NB4 (cell line): Measurements from ENCODE around the gene ABCG2.

ENCODE experiments used
- DNase-seq: peaks from one replicate; pipeline ENCODE4 v3.0.0; 2010; ENCODE audit warnings: low read depth
- H3K4me3 ChIP-seq: one replicate; pipeline ENCODE4 v1.5.1; 2011; ENCODE audit warnings: mild to moderate bottlenecking, low read depth, low read length, moderate library complexity
- MYC ChIP-seq: IDR thresholded peaks from 2 replicates; pipeline ENCODE4 v1.6.1; 2011; ENCODE audit warnings: low read depth, low read length
- POLR2A ChIP-seq: IDR thresholded peaks from 2 replicates; pipeline ENCODE4 v1.6.1; 2011; ENCODE audit warnings: mild to moderate bottlenecking; ENCODE audit not compliant: insufficient read length; ENCODE audit errors: extremely low read depth
- TF ChIP-seq, protein P1 (sequence below): IDR thresholded peaks from one replicate; pipeline ENCODE4 v1.5.1; 2012; ENCODE audit warnings: low read depth, low read length
- TF ChIP-seq, protein P2 (sequence below): IDR thresholded peaks from 2 replicates; pipeline ENCODE4 v1.6.1; 2011; ENCODE audit warnings: low read depth, low read length

The ABCG2 gene

DNA sequence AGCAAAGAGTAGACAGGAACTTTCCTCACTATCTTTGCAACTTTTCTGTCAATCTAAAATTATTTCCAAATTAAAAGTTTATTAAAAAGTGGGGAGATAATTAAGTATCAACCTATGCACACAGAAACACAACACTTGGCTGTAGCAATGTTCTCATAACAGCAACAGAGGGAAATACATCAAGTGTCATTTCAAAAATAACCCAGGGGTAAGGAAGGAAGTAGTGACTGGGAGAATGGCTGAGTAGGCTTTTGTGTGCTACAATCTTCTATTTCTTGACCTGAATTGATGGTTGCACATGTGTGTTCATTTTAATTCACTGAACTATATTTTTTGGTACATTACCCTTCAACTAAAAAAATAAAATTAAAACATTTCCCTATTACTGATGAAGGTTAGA, 67.5 kb downstream of the ABCG2 start:
- no peak for DNase-seq
- H3K4me3 ChIP-seq = no peak overlapping the region
- TF ChIP-seq, protein P1, sequence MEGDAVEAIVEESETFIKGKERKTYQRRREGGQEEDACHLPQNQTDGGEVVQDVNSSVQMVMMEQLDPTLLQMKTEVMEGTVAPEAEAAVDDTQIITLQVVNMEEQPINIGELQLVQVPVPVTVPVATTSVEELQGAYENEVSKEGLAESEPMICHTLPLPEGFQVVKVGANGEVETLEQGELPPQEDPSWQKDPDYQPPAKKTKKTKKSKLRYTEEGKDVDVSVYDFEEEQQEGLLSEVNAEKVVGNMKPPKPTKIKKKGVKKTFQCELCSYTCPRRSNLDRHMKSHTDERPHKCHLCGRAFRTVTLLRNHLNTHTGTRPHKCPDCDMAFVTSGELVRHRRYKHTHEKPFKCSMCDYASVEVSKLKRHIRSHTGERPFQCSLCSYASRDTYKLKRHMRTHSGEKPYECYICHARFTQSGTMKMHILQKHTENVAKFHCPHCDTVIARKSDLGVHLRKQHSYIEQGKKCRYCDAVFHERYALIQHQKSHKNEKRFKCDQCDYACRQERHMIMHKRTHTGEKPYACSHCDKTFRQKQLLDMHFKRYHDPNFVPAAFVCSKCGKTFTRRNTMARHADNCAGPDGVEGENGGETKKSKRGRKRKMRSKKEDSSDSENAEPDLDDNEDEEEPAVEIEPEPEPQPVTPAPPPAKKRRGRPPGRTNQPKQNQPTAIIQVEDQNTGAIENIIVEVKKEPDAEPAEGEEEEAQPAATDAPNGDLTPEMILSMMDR = no peak
- TF ChIP-seq, protein P2, sequence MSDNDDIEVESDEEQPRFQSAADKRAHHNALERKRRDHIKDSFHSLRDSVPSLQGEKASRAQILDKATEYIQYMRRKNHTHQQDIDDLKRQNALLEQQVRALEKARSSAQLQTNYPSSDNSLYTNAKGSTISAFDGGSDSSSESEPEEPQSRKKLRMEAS = no peak
- TF ChIP-seq POLR2A = no peak
- TF ChIP-seq MYC = no peak

DNA sequence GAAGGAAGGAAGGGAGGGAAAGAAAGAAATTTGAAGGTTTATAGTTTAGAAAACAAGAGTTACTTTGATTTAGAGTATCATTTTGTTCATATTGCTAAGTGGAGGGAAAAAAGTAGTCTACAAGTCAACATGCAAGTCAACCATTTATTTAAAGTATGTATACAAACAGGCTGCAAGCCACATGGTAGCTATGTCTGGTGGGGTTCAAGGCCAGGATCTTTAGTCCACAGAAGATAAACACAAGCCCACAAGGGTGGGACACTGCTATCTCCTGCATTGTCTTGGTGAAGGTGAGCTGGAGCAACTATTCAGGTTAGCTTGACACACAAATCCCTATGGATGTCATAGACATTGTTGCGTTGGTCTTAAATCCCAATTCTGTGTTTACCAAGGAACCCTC, 71.4 kb downstream of the ABCG2 start:
- no peak overlapping the region for H3K4me3 ChIP-seq
- DNase-seq = no peak
- TF ChIP-seq MYC = no peak
- TF ChIP-seq, protein P2 = no peak

DNA sequence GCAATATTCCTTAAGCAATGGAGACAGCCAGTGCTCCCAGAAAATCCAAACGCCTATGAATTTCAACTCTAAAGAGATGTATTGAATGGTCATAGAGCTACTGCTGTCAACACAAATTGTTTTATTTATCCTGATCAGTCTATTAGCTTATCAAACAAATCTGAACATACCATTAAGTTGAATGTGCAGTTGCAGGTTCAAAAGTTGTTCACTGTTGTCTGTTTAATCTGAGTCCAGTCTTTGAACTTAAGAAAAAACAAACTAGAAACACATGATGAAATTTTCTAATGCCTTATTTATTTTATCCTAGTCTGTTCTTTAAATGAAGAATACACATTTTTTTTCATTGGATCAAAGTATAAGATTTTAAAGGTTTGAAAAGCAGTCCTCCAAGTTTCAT, 77.8 kb downstream of the ABCG2 start:
- TF ChIP-seq POLR2A = no peak
- TF ChIP-seq, protein P2 = no peak
- TF ChIP-seq MYC = no peak
- TF ChIP-seq, protein P1 = no peak
- no peak overlapping the region for H3K4me3 ChIP-seq
- no peak for DNase-seq

DNA sequence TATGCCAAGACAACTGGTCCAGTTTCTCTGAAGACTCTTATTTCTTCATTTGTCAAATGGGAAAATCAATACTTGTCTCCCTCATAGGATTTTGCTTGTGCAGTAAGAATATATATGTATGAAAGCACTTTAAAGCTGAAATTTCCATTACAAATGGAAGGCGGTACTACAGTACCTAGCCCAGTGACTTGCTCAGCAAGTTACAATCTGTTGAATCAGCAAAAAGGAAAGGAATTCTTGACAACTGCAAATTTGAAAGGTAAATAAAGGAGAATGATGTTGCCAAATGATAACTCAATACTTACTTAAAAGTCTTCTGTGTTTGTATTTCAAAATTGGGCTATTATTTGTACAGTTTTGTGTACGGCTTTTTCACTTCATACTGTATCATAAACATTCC, 79.9 kb downstream of the ABCG2 start:
- no peak overlapping the region for H3K4me3 ChIP-seq

DNA sequence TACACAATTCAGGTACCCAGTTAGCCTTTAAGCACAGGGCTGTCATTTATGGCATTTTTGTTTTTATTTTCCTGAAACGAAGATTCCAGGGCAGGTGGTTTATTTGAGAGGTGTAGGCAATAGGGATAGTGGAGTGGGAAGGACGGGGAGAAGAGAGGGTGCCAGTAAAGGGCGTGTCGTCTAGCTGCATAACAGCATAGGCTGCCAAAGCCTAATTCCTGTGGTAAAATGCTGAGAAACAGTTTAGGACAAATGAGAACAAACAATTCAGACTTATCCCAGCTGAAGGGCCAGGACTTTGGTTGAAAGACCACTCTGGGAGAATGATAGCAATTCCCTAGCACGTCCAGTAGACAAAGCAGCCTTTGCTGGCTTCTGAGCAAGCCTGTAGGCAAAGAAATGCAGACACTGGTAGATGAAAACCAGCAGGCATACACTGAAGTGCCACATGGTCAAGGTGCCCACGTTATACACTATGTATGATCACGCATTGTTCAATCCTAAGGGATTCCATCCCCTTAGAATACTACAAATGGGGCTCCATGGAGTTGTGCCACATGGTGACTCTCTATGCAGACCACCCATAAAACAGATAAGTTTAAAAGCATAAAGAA, 80.4 kb downstream of the ABCG2 start:
- H3K4me3 ChIP-seq = no peak overlapping the region
- TF ChIP-seq, protein P1 = no peak
- TF ChIP-seq POLR2A (no peak), MYC (no peak)
- TF ChIP-seq, protein P2 = no peak
- no peak for DNase-seq

More for the DNA sequence above, 79.9 kb downstream of the ABCG2 start:
- DNase-seq = no peak
- TF ChIP-seq, protein P2 = no peak
- TF ChIP-seq POLR2A (no peak), MYC (no peak)
- TF ChIP-seq, protein P1 = no peak

DNA sequence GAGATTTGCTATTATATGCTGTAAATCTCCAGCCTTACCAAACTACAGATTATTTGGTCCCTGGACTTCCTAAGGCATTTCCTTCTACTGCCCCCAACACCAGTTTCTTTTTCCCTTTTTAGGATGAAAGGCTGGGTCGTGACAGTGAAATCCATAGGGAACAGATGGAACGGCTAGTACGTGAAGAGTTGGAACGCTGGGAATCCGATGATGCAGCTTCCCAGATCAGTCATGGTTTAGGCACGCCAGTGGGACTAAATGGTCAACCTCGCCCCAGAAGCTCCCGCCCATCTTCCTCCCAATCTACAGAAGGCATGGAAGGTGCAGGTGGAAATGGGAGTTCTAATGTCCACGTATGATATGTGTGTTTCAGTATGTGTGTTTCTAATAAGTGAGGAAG, 83.1 kb downstream of the ABCG2 start:
- H3K4me3 ChIP-seq = no peak overlapping the region
- no peak for DNase-seq
- TF ChIP-seq, protein P1 = no peak
- TF ChIP-seq POLR2A (no peak), MYC (no peak)
- TF ChIP-seq, protein P2 = no peak
